Lung (tissue), 12 donors: ENCODE data around the gene PSME3IP1. TPM values are rescaled to one million over a fixed set of nuclear protein-coding genes. Genes with fewer than 3 reads are reported as not detected.

Experiments
- ATAC-seq: fragments of 200-7000 bp; cut with Tn5 transposase; one replicate; pipeline ENCODE4 v1.9.1; 2020; ENCODE audit warnings: moderate number of reproducible peaks; ENCODE audit not compliant: insufficient read depth, low FRiP score
- DNase-seq, 3 donors: peaks; one replicate each; pipeline ENCODE4 v3.0.0-alpha.2; 2013 to 2017
- H3K27ac ChIP-seq, 2 donors: one replicate each; pipeline ENCODE4 v1.5.1; 2013; ENCODE audit warnings: mild to moderate bottlenecking in 2 of 2, moderate library complexity in 2 of 2, control low read depth in 1 of 2, inconsistent platforms in 1 of 2, low read depth in 1 of 2, low read length in 1 of 2
- H3K27me3 ChIP-seq, 3 donors: one replicate each; pipeline ENCODE4 v1.5.1; 2013; ENCODE audit warnings: low read length in 2 of 3; ENCODE audit not compliant: control insufficient read depth in 3 of 3, insufficient read depth in 3 of 3
- H3K36me3 ChIP-seq, 4 donors: one replicate each; pipeline ENCODE4 v1.5.1; 2013; ENCODE audit warnings: low read length in 4 of 4, mild to moderate bottlenecking in 1 of 4, moderate library complexity in 1 of 4; ENCODE audit not compliant: control insufficient read depth in 4 of 4, insufficient read depth in 4 of 4
- H3K4me1 ChIP-seq, 5 donors: one replicate each; pipeline ENCODE4 v1.5.1; 2013; ENCODE audit warnings: low read length in 5 of 5, mild to moderate bottlenecking in 2 of 5, moderate library complexity in 1 of 5; ENCODE audit not compliant: control insufficient read depth in 5 of 5, insufficient read depth in 5 of 5
- H3K4me3 ChIP-seq: one replicate; pipeline ENCODE4 v1.5.1; 2013; ENCODE audit warnings: mild to moderate bottlenecking, control low read depth, moderate library complexity
- H3K9ac ChIP-seq, 2 donors: one replicate each; pipeline ENCODE4 v1.5.1; 2013; ENCODE audit warnings: low read length in 2 of 2, control low read depth in 1 of 2; ENCODE audit not compliant: insufficient read depth in 1 of 2
- H3K9me3 ChIP-seq, 4 donors: one replicate each; pipeline ENCODE4 v1.5.1; 2013; ENCODE audit warnings: low read length in 3 of 4, mild to moderate bottlenecking in 1 of 4, moderate library complexity in 1 of 4; ENCODE audit not compliant: control insufficient read depth in 4 of 4, insufficient read depth in 3 of 4
- CTCF ChIP-seq: IDR thresholded peaks from 2 replicates; pipeline ENCODE4 v1.5.1; 2012; ENCODE audit warnings: mild to moderate bottlenecking; ENCODE audit errors: control extremely low read depth, extremely low read depth
- WGBS, 2 donors: extraction: QIAGEN DNeasy Blood & Tissue Kit; methylation state at CpG; one replicate each; pipeline ENCODE4 v1.1.7; 2013; 5-methylcytosine and 5-hydroxymethylcytosine counted together
- polyA plus RNA-seq, 2 donors: library from polyadenylated mRNA; stranded (reverse); fragments of 200-250 nt; gene quantifications; one replicate each; pipeline ENCODE4 v1.2.1, GENCODE V29; 2013
- total RNA-seq, 2 donors: library from RNA; depleted of rRNA in 1 of 2; stranded (reverse); fragments of >200 nt in 1 of 2; gene quantifications; one replicate each; pipeline ENCODE4 v1.2.1, GENCODE V29; 2014 to 2021
- donor health status: control.
- donor health status: control.
- donor health status: Bipolar disorder and iron deficiency.
- donor health status: healthy.
- donor health status: DM: yes; HTN: yes; CAD: no.

PSME3IP1 gene
- total and polyA plus RNA-seq, 4 donors: 59.3 to 83.1 (median 63.1) TPM

- Histone ChIP-seq H3K36me3 (peaks cover 0 to 31% (median 8%) of the 10 kb centered on the region in 4 donors), H3K27me3 (no peaks in the 10 kb centered on the region), H3K4me1 (peaks cover 0 to 17% (median 3%) of the 10 kb centered on the region in 5 donors), H3K9me3 (no peaks in the 10 kb centered on the region), H3K27ac (no peak overlapping the region), H3K9ac (no peak overlapping the region), H3K4me3 (no peak overlapping the region)
- DNase-seq (no peak), ATAC-seq (no peak)
- WGBS, 2 donors: 88 to 90% methylated on average over 14 of the region's 14 CpGs
- TF ChIP-seq CTCF: no peak
Measured at GRCh38 chr16:57113042-57113453, 72.8 kb downstream of the PSME3IP1 start.

- no peak overlapping the region for H3K9ac ChIP-seq
- no peak for ATAC-seq
- WGBS, 2 donors: 75 to 81% methylated on average over 10 of the region's 10 CpGs
- H3K4me1 ChIP-seq: peaks cover 0 to 17% (median 3%) of the 10 kb centered on the region in 5 donors
- no peaks in the 10 kb centered on the region for H3K27me3 ChIP-seq
- H3K9me3 ChIP-seq: no peaks in the 10 kb centered on the region
- no peak overlapping the region for H3K4me3 ChIP-seq
- H3K27ac ChIP-seq: peak overlapping the region in 1 of 2 donors; percentile 18
- DNase-seq: peak in 1 of 3 donors; percentile 26
- peaks cover 0 to 28% (median 8%) of the 10 kb centered on the region in 4 donors for H3K36me3 ChIP-seq
- no peak for TF ChIP-seq CTCF
Measured at GRCh38 chr16:57112403-57113041, 73.3 kb downstream of the PSME3IP1 start.

GRCh38 chr16:57111420-57111819 lies 74.4 kb downstream of the PSME3IP1 start:
- H3K4me3 ChIP-seq: no peak overlapping the region
- peaks cover 0 to 20% (median 4%) of the 10 kb centered on the region in 5 donors for H3K4me1 ChIP-seq
- no peaks in the 10 kb centered on the region for H3K27me3 ChIP-seq
- DNase-seq (no peak), ATAC-seq (no peak)
- no peak for TF ChIP-seq CTCF
- H3K27ac ChIP-seq: no peak overlapping the region
- no peaks in the 10 kb centered on the region for H3K9me3 ChIP-seq
- 81 to 96% methylated on average over 2 of the region's 2 CpGs for WGBS, 2 donors
- H3K36me3 ChIP-seq: peaks cover 0 to 18% (median 6%) of the 10 kb centered on the region in 4 donors
- no peak overlapping the region for H3K9ac ChIP-seq
